Measurements from ENCODE around the gene FBXW8. TPM values are rescaled to one million over a fixed set of nuclear protein-coding genes. Genes with fewer than 3 reads are reported as not detected.

The FBXW8 gene
- total RNA-seq, 1 experiment from 2014 or later: 15.3 TPM

DNA sequence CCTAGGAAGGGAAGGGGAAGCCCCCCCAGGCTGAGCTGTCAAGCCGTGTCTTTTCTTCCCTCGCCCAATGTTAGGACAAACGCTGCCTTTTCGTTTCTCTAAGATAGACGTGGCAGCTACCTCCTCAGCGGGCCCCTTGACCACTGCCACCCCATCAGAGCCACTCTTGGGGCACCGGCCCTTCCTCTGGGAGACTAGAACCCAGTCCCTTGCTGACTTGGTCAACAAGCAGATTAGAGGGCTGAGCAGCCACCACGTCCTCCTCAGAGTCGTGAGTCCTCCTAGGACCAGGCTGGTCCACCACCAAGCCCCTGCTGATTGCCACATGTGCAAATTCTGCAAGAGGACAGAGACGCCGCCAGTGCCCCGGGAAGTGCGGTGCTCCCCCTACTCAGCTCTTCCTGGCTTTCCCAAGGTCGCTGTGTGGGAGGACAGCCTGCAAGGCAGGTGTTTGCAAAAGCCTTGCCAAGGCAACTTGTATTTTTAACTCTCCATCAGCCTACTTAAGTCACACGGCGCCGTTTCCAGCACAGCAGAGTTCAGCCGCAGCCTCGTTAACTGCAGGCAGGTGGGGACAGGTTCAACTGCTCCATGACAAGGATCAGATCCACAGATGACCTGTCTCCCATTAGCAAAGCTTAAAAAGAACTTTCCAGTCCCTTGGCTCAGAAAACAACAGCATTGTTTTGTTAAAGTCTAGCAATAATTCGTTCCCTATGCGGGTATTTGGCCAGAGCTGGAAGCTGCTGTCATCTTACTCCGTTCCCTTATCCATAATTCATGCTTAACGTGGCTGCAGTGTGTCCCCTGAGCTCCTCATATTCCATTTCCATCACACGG, 122.9 kb downstream of the FBXW8 start:
- H3K79me1 ChIP-seq (ENCODE audit: insufficient read depth, low read depth, low read length, poor library complexity, severe bottlenecking): no peaks in the 10 kb centered on the region
- H2BK12ac ChIP-seq (ENCODE audit: insufficient read length, low read depth, low read length): no peak overlapping the region
- H2BK20ac ChIP-seq (ENCODE audit: low read depth, low read length, poor library complexity, severe bottlenecking): no peak overlapping the region
- no peak overlapping the region for H3K4me2 ChIP-seq (ENCODE audit: insufficient read depth, insufficient read length, low read length)
- no peaks in the 10 kb centered on the region for H3K79me2 ChIP-seq (ENCODE audit: insufficient read depth, low read length)
- H4K5ac ChIP-seq (ENCODE audit: insufficient read length, low read depth, low read length): no peak overlapping the region
- H3K56ac ChIP-seq (ENCODE audit: insufficient read length, low read depth, low read length): no peak overlapping the region
- no peak overlapping the region for H2AFZ ChIP-seq (ENCODE audit: low read length)
- Mint-ChIP-seq H3K9me3 (no peaks in the 10 kb centered on the region), H3K27me3 (ENCODE audit: low read depth) (no peaks in the 10 kb centered on the region; the same call in 1 of the 2 replicates), H3K4me1 (peaks cover 14 to 46% of the 10 kb centered on the region in 2 experiments), H3K27ac (peak overlapping the region in 2 of 3 experiments; percentile 51 to 91; a peak in 2 of 7 replicates), H3K36me3 (ENCODE audit: insufficient read depth in 1 of 3, low read depth in 3 of 3) (peaks cover 0 to under 1% (median 0%) of the 10 kb centered on the region in 3 experiments; a peak in 2 of 7 replicates), H3K4me3 (no peak overlapping the region)
- H3K27ac ChIP-seq (ENCODE audit: insufficient read length, low read depth, low read length): no peak overlapping the region
- H3K23me2 ChIP-seq (ENCODE audit: insufficient read length, low read depth, low read length, poor library complexity, severe bottlenecking): no peaks in the 10 kb centered on the region
- no peak overlapping the region for H3K23ac ChIP-seq (ENCODE audit: insufficient read length, low read depth, low read length)
- H2BK15ac ChIP-seq (ENCODE audit: low read depth, low read length): no peak overlapping the region
- TF ChIP-seq, protein P1, sequence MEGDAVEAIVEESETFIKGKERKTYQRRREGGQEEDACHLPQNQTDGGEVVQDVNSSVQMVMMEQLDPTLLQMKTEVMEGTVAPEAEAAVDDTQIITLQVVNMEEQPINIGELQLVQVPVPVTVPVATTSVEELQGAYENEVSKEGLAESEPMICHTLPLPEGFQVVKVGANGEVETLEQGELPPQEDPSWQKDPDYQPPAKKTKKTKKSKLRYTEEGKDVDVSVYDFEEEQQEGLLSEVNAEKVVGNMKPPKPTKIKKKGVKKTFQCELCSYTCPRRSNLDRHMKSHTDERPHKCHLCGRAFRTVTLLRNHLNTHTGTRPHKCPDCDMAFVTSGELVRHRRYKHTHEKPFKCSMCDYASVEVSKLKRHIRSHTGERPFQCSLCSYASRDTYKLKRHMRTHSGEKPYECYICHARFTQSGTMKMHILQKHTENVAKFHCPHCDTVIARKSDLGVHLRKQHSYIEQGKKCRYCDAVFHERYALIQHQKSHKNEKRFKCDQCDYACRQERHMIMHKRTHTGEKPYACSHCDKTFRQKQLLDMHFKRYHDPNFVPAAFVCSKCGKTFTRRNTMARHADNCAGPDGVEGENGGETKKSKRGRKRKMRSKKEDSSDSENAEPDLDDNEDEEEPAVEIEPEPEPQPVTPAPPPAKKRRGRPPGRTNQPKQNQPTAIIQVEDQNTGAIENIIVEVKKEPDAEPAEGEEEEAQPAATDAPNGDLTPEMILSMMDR (conservative IDR thresholded peaks at IDR 0.05): no peak
- H3K27me3 ChIP-seq (ENCODE audit: insufficient read depth, low read length): no peaks in the 10 kb centered on the region
- no peaks in the 10 kb centered on the region for H3K9me3 ChIP-seq (ENCODE audit: control insufficient read depth, low read depth, low read length)
- no peaks in the 10 kb centered on the region for H4K20me1 ChIP-seq (ENCODE audit: control insufficient read depth, insufficient read depth, insufficient read length)
- DNase-seq: no peak
- no peak overlapping the region for H2BK5ac ChIP-seq (ENCODE audit: insufficient read length, low read length)
- WGBS (ENCODE audit: extremely low coverage, insufficient read length, low lambda C conversion rate): no CpG with 5 or more reads among the region's 24 CpGs
- no peak overlapping the region for H3T11ph ChIP-seq (ENCODE audit: low read length)
- no peak overlapping the region for H4K91ac ChIP-seq (ENCODE audit: insufficient read length, low read depth, low read length)
- no peak overlapping the region for H3K14ac ChIP-seq (ENCODE audit: insufficient read depth, low read length)
- no peak overlapping the region for H3K4ac ChIP-seq (ENCODE audit: low read depth, low read length)
- H3K18ac ChIP-seq (ENCODE audit: insufficient read length, low read depth, low read length): no peak overlapping the region
- no peaks in the 10 kb centered on the region for H3K4me1 ChIP-seq (ENCODE audit: insufficient read depth, low read length)
- H4K8ac ChIP-seq (replicated peaks; ENCODE audit: insufficient read length, low read depth, low read length): no peak overlapping the region
- H3K9ac ChIP-seq (ENCODE audit: extremely low read depth, insufficient read length, low read length): no peak overlapping the region
- no peak overlapping the region for H2BK120ac ChIP-seq (ENCODE audit: low read depth, low read length, poor library complexity, severe bottlenecking)
- H2AK5ac ChIP-seq (ENCODE audit: insufficient read length, low read length): no peak overlapping the region
